Esophagus squamous epithelium (tissue), 4 donors: Measurements from ENCODE around the gene RASA3.

Source experiments
- POLR2A ChIP-seq, 4 donors: fragments of 450-650 bp; IDR thresholded peaks; one replicate each; pipeline ENCODE4 v1.6.1; 2017; ENCODE audit warnings: antibody characterized with exemption in 4 of 4, mild to moderate bottlenecking in 4 of 4, moderate library complexity in 3 of 4
- TF ChIP-seq, protein P1 (sequence below), 6 experiments: fragments of 450-650 bp in 4 of 6; fragments of 200-600 bp in 2 of 6; sonication (generic) in 2 of 6; IDR thresholded peaks; one replicate each; pipeline ENCODE4 v1.5.1; 2016 to 2019; ENCODE audit warnings: antibody characterized with exemption in 6 of 6, mild to moderate bottlenecking in 4 of 6, moderate library complexity in 4 of 6

DNA sequence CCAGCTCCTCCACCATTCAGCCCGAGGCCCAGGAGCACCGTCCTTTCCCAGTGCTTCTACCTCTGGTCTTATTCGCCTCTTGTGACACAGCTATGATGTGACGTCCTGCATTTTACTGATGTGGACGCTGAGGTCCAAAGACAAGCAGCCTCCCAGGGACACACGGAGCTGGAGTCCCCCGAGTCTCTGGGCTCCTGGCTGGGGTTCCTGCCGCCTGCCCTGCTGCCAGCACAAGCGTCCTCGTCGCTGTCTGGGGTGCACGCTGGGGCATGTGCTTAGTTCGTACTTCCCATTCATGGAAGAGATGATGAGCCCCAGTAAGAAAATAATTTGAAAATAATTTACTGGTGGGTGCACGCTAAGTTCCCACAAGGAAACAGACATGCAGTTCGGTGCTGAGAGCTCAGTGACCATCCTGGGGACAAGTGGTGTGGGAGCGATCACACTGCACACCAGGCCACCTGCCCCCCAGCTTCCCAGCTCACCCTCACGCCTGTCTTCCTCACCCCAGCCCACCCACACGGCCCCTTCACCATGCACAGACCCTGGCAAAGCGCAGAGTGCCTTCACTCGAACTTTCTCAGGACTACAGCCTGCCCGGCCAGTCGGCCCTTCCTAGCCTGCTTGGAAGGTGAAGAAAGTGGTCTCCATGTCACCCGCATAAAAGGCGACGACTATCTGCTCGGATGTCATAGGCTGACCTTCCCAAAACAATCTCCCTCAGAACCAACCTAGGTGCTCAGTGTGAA is 32.4 kb upstream of the RASA3 start:
- TF ChIP-seq, protein P1, sequence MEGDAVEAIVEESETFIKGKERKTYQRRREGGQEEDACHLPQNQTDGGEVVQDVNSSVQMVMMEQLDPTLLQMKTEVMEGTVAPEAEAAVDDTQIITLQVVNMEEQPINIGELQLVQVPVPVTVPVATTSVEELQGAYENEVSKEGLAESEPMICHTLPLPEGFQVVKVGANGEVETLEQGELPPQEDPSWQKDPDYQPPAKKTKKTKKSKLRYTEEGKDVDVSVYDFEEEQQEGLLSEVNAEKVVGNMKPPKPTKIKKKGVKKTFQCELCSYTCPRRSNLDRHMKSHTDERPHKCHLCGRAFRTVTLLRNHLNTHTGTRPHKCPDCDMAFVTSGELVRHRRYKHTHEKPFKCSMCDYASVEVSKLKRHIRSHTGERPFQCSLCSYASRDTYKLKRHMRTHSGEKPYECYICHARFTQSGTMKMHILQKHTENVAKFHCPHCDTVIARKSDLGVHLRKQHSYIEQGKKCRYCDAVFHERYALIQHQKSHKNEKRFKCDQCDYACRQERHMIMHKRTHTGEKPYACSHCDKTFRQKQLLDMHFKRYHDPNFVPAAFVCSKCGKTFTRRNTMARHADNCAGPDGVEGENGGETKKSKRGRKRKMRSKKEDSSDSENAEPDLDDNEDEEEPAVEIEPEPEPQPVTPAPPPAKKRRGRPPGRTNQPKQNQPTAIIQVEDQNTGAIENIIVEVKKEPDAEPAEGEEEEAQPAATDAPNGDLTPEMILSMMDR (IDR thresholded peaks at IDR 0.05), result no peak
- no peak for TF ChIP-seq POLR2A (IDR thresholded peaks at IDR 0.05)
